ENCODE measurements around the gene EVC.
A peak's percentile ranks its signal among the peaks of the same experiment; 100 is the strongest.
"Not testable (repeated sequence)": the region's sequence is repeated elsewhere in the genome, so short reads cannot be mapped to it uniquely, and the experiment has no call there.

EVC gene

GRCh38 chr4:5791654-5792053 lies 80.7 kb downstream of the EVC start:
- no peak for DNase-seq

GRCh38 chr4:5793514-5793913 lies 82.5 kb downstream of the EVC start:
- no peak for DNase-seq

- DNase-seq: no peak
These were observed 84.6 kb downstream of the EVC start for GRCh38 chr4:5795580-5795979.

- DNase-seq: no peak
These were observed 86.0 kb downstream of the EVC start for GRCh38 chr4:5796976-5797375.

DNA sequence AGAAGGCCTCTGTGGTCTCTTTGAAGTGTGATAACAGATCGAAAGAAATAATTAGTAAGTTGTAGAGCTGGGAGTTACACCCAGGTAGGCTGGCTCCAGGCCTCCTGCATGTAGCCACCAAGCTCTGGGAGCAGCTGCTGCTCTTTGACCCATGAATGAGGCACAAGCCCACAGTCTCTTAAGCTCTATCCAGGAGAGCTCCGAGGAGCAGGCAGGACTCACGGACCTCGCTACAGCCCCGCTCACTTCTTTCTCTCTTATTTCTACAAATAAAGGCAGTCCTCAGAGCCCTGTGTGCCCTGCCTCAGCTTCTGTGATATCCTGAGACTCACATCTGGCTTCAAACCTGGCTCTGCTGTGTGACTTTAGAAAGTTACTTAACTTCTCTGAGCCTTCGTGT lies 86.9 kb downstream of the EVC start:
- DNase-seq: no peak

DNA sequence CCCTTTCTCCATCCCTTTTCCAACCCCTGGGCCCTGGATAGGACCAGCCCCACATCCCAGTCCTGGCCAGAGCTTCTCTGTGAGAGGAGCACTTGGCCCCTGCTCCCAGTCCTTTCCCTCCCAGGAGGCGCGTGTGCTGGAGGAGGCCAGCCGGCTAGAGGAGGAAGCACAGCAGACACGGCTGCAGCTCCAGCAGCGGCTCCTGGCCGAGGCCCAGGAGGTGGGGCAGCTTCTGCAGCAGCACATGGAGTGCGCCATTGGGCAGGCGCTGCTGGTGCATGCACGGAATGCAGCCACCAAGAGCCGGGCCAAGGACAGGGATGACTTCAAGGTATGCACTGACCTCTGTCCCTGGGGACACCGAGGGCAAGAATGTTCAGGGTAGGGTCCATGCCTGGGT lies 87.5 kb downstream of the EVC start:
- no peak for DNase-seq

DNA sequence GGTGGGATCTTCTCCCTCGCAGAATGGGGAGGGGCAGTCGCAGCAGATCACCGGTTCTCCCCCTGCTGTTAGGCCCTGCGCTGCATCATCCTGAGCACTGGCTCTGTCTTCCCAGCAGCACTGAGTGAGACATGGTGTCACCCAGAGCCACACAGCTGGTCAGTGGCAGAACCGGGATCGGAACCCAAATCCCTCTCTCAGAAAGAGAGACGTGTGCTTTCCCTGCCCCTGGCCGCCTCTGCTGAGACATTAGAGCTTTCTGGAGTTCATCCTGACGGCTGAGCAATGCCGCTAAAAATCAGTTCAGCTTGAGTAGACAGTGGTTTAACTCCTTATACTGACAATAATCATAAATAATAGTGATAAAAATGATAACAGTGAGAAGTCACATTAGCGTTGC lies 87.9 kb downstream of the EVC start:
- DNase-seq: no peak

DNA sequence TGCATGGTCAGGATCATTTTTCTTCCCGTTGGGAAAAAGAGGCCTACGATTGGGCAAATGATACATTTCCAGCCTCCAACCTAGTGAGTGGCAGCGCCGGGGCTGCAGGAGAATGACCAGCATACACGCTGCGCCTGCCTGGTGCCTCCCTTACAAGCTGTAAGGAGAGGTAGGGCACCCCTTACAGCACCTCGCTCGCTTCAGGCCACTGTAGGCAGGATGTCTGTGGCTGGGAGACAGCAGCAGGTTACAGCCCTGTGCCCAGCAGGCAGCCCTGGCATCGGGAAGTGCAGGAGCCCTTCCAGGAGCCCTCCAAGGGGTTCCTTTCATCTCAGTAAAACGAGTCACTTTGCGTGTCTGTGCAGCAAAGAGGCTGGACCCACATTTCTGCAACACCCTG lies 88.4 kb downstream of the EVC start:
- DNase-seq: no peak

DNA sequence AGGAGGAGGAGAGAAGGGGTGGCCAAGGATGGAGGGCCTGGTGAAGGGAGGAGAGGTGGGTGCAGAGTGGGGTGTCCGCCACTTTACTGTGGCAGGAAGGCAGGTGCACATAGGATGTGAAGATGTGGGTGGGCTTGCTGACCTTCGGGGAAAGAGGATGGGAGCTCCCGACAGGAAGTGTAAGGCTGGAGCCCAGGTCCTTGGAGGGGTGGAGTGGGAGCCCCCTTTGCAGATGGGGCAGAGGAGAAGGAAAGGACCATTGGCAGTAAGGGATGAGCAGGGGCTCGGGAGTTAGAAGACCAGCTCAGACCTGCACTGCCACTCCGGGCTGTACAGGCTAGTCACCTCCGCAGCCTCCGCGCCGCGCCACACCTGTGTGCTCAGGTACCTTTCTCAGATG lies 89.5 kb downstream of the EVC start:
- DNase-seq: no peak

GRCh38 chr4:5801696-5802095 lies 90.7 kb downstream of the EVC start:
- no peak for DNase-seq

- no peak for DNase-seq
These were observed 91.6 kb downstream of the EVC start for GRCh38 chr4:5802565-5802964.

GRCh38 chr4:5804656-5805055 lies 93.7 kb downstream of the EVC start:
- DNase-seq: no peak

- DNase-seq: no peak
These were observed 94.3 kb downstream of the EVC start for GRCh38 chr4:5805270-5805669.

DNA sequence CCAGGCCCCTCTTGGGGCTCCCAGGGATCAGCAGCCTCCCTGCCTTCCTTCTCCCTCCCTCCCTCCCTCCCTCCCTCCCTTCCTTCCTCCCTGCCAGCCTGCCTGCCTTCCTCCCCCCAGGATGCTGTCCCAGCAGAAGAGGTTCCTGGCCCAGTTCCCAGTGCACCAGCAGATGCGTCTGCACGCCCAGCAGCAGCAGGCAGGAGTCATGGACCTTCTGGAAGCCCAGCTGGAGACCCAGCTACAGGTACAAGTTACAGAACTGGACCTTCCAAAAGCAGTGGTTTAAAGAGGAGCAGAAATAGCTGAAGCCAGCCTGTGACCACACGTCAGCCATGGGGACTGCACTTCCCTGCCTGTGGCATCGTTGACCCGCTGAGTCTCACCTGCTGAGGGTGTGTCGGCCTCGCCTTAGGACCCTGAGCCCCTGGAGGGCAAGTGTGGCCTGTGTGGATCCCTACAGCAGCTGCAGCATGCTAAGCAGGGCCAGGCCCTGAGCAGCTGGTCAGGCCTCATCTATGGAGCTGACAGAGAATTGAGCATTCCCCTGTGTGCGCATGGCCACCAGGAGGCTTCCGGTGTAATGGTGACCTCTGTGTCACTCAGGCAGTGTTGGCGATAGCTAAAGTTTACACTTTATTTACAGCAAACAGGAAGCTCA lies 97.2 kb downstream of the EVC start:
- no peak for DNase-seq

DNA sequence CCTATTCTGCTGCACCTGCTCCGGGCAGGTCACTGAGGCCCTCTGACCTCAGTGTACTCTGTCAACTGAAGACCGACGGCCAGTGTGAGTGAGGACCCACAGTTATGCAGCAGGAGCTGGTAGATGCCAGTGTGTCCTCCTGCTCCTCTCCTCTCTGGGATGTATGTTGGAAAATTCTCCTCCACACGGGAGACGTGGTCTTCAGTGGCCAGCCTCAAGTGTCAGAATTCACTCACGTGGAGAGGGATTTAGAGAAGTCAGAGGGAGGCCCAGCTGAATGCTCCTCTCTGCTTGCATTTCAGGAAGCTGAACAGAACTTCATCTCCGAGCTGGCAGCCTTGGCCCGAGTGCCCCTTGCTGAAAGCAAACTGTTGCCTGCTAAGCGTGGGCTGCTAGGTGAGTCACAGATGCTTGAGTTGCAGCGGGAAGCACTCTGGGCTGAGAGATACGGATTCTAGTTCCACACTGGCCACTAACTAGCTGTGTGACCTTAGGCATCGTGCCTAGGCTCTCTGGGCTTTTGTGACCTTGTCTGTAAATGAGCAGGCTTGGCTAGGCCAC lies 98.3 kb downstream of the EVC start:
- no peak for DNase-seq

DNA sequence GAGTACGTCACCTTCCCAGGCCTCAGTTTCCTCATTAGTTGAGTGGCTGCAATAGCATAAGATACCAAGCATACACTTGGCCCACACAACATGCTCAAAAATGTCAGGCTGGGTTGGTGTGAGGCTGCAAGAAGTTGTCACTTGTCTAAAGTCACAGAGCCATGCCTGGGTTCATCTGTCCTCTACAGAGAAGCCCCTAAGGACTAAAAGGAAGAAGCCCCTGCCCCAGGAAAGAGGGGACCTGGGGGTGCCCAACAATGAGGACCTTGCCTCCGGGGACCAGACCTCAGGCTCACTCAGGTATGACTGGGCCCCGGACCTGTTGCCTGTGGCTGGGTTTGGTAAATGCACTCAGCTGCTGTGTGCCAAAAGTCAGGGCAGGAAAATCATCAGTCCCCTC lies 99.2 kb downstream of the EVC start:
- DNase-seq: no peak

DNA sequence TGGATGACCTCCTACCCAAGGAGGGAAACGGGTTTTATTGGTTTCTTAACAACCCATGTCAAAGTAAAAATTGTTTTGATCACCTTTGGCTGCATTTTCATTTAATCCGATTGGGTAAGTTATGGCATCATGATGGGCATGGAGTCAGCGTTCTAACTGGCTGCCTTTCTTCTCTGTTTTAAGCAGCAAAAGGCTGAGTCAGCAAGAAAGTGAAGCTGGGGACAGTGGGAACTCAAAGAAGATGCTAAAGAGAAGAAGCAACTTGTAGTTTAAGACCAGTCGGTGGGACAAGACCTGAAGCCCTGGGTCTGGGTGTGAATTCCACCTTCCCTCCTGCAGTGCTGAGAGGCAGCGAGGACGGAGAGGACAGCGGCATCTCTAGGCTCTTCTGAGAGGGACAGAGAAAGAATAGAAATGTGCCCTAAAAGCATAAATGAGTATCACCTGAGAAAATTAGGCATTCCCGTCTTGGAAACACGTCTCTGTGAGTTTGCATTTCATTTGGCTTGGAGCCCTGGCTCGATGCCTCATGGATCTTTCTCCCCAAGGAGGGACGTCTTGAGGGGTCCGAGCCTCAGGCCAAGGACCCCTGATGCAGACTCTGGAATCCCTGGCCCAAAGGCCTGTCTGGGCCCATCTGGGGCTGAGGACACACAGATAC lies 99.9 kb downstream of the EVC start:
- DNase-seq: no peak

GRCh38 chr4:5812057-5812456 lies 101.1 kb downstream of the EVC start:
- not testable (repeated sequence) for DNase-seq

GRCh38 chr4:5812506-5813229 lies 101.7 kb downstream of the EVC start:
- DNase-seq: peak; percentile 69

DNA sequence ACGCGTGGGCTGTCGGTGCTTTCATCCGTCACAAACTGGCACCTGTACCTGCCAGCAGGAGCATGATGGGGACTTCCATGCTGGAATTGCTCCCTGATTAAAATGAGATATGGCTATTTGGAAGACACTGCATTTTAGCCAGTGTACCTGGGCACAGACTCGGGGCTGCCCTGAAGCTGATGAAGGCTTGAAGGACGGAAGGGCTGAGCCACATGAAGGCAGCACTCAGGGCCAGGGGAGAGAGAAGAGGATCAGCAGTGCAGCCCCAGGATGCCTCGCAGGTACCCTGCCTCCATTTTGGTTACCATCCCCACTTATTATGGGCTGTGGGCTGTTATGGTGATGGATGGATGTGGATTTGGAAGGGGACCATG lies 102.9 kb downstream of the EVC start:
- DNase-seq: no peak

DNA sequence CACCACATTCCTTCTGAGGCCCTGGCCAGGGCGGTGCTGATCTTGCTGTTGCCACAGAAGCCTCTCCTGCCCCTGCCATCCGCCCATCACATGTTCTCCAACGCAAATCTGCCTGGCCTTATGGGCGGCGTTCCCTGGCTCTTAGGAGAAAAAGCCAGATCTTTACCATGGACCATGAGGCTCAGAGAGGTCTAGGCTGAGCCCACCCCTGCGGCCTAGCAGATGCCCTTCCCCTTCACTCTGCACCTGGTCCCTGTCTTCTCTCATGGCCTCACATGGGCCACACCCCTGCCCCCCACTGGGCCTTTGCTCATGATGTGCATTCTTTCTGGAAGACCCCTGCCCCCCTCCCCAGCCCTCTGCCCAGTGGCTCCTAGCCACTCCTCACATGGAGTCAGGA lies 103.4 kb downstream of the EVC start:
- no peak for DNase-seq

DNA sequence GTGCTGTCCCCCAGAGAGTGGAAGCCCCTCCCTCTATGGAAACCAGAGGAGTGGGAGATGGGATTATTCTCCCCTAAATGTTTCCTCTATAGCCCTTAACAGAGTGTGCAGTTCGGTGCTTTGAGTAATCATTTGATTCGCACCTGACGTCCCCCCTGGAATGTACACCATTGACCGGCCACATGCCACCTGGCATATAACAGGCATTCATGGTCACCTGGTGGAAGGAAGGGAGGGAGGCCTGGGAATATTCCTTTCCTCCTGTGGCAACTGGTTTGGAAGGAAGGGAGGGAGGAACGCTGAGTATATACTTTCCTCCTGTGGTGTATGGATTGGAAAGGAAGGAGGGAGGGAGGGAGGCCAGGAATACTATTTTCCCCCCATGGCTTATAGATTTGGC lies 104.6 kb downstream of the EVC start:
- no peak for DNase-seq

DNA sequence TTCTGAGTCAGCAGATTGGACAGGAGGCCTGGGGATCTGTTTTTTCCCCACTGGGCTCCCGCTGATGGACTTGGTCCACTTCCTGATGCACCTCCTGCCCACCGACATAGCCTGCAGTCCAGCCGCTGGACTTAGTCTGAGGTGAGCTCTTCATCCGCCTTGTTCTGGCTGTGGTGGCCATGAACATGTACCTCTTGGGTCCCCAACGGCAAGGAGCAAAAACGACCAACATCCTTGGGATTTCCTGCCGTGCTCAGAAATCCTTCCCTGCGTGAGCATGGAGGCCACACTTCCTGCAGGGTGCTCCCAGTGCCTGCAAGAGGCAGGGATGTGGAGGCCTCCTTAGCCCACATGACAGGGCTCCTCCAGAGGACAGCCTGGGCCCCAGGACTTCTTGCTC lies 105.1 kb downstream of the EVC start:
- no peak for DNase-seq

GRCh38 chr4:5816851-5817375 lies 105.9 kb downstream of the EVC start:
- DNase-seq: no peak

Measured in MV-4-11 (cell line).